Stomach (tissue), 9 donors: ENCODE data around the gene DDAH1. TPM values are rescaled to one million over a fixed set of nuclear protein-coding genes. Genes with fewer than 3 reads are reported as not detected.

Source experiments
- DNase-seq, 2 donors: peaks; one replicate each; pipeline versions ENCODE4 v3.0.0 to v3.0.0-alpha.2; 2013 to 2019
- H3K27ac ChIP-seq, 5 donors: fragments of 200-600 bp in 4 of 5; sonication (generic) in 4 of 5; one replicate each; pipeline ENCODE4 v1.5.1; 2013 to 2019; ENCODE audit warnings: mild to moderate bottlenecking in 1 of 5, moderate library complexity in 1 of 5
- H3K27me3 ChIP-seq, 3 donors: fragments of 200-600 bp; sonication (generic); one replicate each; pipeline ENCODE4 v1.5.1; 2017 to 2019; ENCODE audit warnings: mixed run types in 1 of 3
- H3K36me3 ChIP-seq, 4 donors: fragments of 200-600 bp; sonication (generic); 1 replicate in 3 of 4; 2 replicates in 1 of 4; pipeline ENCODE4 v1.5.1; 2016 to 2019
- H3K4me1 ChIP-seq, 4 donors: fragments of 200-600 bp; sonication (generic); one replicate each; pipeline ENCODE4 v1.5.1; 2016 to 2019
- H3K4me3 ChIP-seq, 4 donors: fragments of 200-600 bp; sonication (generic) in 3 of 4; one replicate each; pipeline ENCODE4 v1.5.1; 2016 to 2019; ENCODE audit warnings: mild to moderate bottlenecking in 1 of 4
- H3K9me3 ChIP-seq, 4 donors: fragments of 200-600 bp; sonication (generic); one replicate each; pipeline ENCODE4 v1.5.1; 2016 to 2019
- EP300 ChIP-seq: sonication (generic); formaldehyde crosslinking; IDR thresholded peaks from one replicate; pipeline ENCODE4 v1.6.1; 2017; ENCODE audit warnings: antibody characterized with exemption
- POLR2A ChIP-seq, 4 donors: fragments of 450-650 bp; IDR thresholded peaks; one replicate each; pipeline ENCODE4 v1.6.1; 2016; ENCODE audit warnings: antibody characterized with exemption in 4 of 4, control low read depth in 2 of 4, mild to moderate bottlenecking in 1 of 4, moderate library complexity in 1 of 4
- POLR2AphosphoS5 ChIP-seq, 3 donors: sonication (generic); formaldehyde crosslinking; IDR thresholded peaks; one replicate each; pipeline ENCODE4 v1.6.1; 2016; ENCODE audit warnings: antibody characterized with exemption in 3 of 3
- WGBS, 5 donors: extraction: QIAGEN DNeasy Blood & Tissue Kit in 3 of 5; methylation state at CpG; one replicate each; pipeline versions ENCODE4 v1.1.5 to v1.1.7; 2013 to 2018; 5-methylcytosine and 5-hydroxymethylcytosine counted together
- intact Hi-C: fragments of 100-400 bp; cut with DNase I; formaldehyde crosslinking; loops from one replicate; pipeline ENCODE4 v1.15.1; 2023; ENCODE audit warnings: low total_unique reads
- polyA plus RNA-seq, 3 donors: library from polyadenylated mRNA; stranded (reverse); fragments of 200-250 nt; gene quantifications; one replicate each; pipeline ENCODE4 v1.2.3, GENCODE V29; 2013
- total RNA-seq, 5 donors: library from RNA; depleted of rRNA; stranded (reverse); fragments of >200 nt; gene quantifications; one replicate each; pipeline versions ENCODE4 v1.1.0 to v1.2.3, GENCODE V29; 2014 to 2016
- TF ChIP-seq, protein P1 (sequence below), 7 experiments: fragments of 450-650 bp in 4 of 7; fragments of 200-600 bp in 3 of 7; sonication (generic) in 3 of 7; IDR thresholded peaks; one replicate each; pipeline ENCODE4 v1.5.1; 2016 to 2019; ENCODE audit warnings: antibody characterized with exemption in 7 of 7, control low read depth in 2 of 7, mild to moderate bottlenecking in 1 of 7
- donor health status: healthy with polysubstance abuse.
- donor health status: Bipolar disorder and iron deficiency.
- donor health status: healthy.

DDAH1 gene
- total and polyA plus RNA-seq, 8 donors: 10.6 to 113 (median 42.3) TPM

DNA sequence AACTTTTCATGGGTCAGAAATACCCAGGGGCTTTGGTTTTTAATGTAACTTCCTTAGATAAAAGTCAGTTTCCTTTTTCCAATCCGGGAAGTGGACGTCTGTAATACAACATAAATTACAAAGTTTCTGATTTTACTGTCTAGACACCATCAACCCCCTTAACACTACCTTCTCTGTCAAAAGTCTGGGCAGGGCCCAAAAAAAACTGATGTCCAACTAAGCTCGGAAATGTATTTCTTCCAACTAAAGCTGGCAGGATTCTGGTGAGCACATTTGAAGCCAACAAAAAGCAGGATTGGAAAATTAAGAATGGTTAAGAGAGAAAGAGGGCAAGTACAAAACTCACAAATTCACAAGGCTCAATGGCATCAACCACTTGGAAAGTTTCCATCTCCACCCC is 24.3 kb downstream of the DDAH1 start:
- Histone ChIP-seq H3K27ac (no peak overlapping the region), H3K4me3 (no peak overlapping the region), H3K27me3 (no peaks in the 10 kb centered on the region), H3K36me3 (no peaks in the 10 kb centered on the region), H3K9me3 (no peaks in the 10 kb centered on the region), H3K4me1 (peaks cover 0 to 26% (median 13%) of the 10 kb centered on the region in 4 donors)
- intact Hi-C loops: no loop called here
- TF ChIP-seq, protein P1, sequence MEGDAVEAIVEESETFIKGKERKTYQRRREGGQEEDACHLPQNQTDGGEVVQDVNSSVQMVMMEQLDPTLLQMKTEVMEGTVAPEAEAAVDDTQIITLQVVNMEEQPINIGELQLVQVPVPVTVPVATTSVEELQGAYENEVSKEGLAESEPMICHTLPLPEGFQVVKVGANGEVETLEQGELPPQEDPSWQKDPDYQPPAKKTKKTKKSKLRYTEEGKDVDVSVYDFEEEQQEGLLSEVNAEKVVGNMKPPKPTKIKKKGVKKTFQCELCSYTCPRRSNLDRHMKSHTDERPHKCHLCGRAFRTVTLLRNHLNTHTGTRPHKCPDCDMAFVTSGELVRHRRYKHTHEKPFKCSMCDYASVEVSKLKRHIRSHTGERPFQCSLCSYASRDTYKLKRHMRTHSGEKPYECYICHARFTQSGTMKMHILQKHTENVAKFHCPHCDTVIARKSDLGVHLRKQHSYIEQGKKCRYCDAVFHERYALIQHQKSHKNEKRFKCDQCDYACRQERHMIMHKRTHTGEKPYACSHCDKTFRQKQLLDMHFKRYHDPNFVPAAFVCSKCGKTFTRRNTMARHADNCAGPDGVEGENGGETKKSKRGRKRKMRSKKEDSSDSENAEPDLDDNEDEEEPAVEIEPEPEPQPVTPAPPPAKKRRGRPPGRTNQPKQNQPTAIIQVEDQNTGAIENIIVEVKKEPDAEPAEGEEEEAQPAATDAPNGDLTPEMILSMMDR (IDR thresholded peaks at IDR 0.05): no peak
- DNase-seq: no peak
- 38 to 60% (median 53%) methylated on average over 3 of the region's 3 CpGs for WGBS, 5 donors

DNA sequence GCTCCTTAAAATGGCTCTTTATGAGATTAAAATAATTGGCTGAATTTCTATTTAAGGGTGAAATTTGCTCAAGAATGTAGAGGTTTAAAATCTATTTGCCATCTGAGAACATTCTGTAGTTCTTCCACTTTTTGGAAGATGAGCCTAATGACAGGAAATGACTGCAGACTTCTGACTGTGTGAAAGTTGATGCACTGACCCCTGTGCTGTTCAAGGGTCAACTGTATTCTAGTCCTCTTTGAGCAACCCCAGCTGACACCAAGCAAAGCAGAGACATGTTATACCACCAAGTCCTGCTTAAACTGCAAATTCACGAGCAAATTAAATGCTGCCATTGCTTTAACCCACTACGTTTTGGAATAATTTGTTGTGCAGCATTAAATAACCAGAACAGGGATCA is 26.6 kb downstream of the DDAH1 start:
- DNase-seq: peak in 1 of 2 donors; percentile 40
- Histone ChIP-seq H3K27me3 (no peaks in the 10 kb centered on the region), H3K27ac (no peak overlapping the region), H3K36me3 (no peaks in the 10 kb centered on the region), H3K9me3 (no peaks in the 10 kb centered on the region), H3K4me3 (no peak overlapping the region), H3K4me1 (peaks cover 0 to 26% (median 13%) of the 10 kb centered on the region in 4 donors)
- intact Hi-C loops: no loop called here
- 48 to 72% (median 67%) methylated on average over 2 of the region's 2 CpGs for WGBS, 5 donors
- no peak for TF ChIP-seq EP300
- TF ChIP-seq, protein P1 (IDR thresholded peaks at IDR 0.05): no peak
- TF ChIP-seq POLR2A (IDR thresholded peaks at IDR 0.05): no peak
- TF ChIP-seq POLR2AphosphoS5 (IDR thresholded peaks at IDR 0.05): no peak

DNA sequence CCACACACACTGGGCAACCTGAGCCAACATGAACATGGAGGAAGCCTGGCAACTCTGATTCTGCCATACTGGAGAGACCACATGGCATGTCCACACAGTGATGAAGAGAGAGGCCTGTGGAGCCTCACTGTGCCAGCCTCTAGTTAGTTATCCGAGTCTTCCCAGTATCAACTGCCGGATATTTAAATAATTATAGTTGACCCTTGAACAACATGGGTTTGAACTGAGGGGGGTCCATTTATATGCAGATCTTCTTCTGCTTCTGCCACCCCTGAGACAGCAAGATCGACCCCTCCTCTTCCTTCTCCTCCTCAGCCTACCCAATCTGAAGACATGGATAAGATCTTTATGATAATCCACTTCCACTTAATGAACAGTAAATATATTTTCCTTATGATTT is 27.8 kb downstream of the DDAH1 start:
- H3K27me3 ChIP-seq: no peaks in the 10 kb centered on the region
- TF ChIP-seq EP300: no peak
- TF ChIP-seq POLR2A (IDR thresholded peaks at IDR 0.05): no peak
- no peak for TF ChIP-seq POLR2AphosphoS5 (IDR thresholded peaks at IDR 0.05)
- TF ChIP-seq, protein P1 (IDR thresholded peaks at IDR 0.05): no peak
- H3K4me1 ChIP-seq: peaks cover 0 to 26% (median 13%) of the 10 kb centered on the region in 4 donors
- H3K9me3 ChIP-seq: no peaks in the 10 kb centered on the region
- intact Hi-C loops: no loop called here
- WGBS, 5 donors: 89 to 97% (median 94%) methylated on average over 3 of the region's 3 CpGs
- H3K4me3 ChIP-seq: no peak overlapping the region
- H3K36me3 ChIP-seq: no peaks in the 10 kb centered on the region
- no peak overlapping the region for H3K27ac ChIP-seq
- no peak for DNase-seq

DNA sequence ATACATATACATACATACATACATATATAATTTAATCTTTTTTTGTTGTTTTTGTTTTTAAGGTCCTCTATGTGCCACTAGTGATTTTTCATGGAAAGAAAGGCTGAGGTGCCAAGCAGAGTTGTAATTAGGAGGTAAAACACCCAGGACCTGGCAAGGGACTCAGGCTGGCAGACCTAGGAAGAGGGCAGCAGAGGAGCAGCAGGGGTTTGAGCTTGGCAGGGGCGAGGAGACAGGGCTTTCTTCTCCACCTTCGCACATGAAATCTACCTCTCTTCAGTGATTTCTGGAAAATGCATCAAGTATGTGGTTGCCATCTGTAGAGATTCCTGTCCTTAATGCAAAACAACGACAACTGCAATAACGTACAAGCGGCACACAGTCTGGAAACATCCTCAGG is 31.9 kb downstream of the DDAH1 start:
- no peak overlapping the region for H3K27ac ChIP-seq
- H3K4me3 ChIP-seq: no peak overlapping the region
- H3K27me3 ChIP-seq: no peaks in the 10 kb centered on the region
- WGBS, 5 donors: 83 to 96% (median 94%) methylated on average over 5 of the region's 5 CpGs
- no peaks in the 10 kb centered on the region for H3K9me3 ChIP-seq
- no peaks in the 10 kb centered on the region for H3K36me3 ChIP-seq
- DNase-seq: no peak
- intact Hi-C loops: no loop called here
- TF ChIP-seq POLR2A (IDR thresholded peaks at IDR 0.05): no peak
- TF ChIP-seq POLR2AphosphoS5 (IDR thresholded peaks at IDR 0.05): no peak
- TF ChIP-seq, protein P1 (IDR thresholded peaks at IDR 0.05): no peak
- TF ChIP-seq EP300: no peak
- peaks cover 0 to 5% (median 0%) of the 10 kb centered on the region in 4 donors for H3K4me1 ChIP-seq
